WTC11 (cell line): ENCODE results near the gene DDX39B. TPM values are rescaled to one million over a fixed set of nuclear protein-coding genes. Genes with fewer than 3 reads are reported as not detected.

ENCODE experiments used
- AR ChIP-seq: fragments of 250-450 bp; sonication (Bioruptor Pico); IDR thresholded peaks from 2 replicates; pipeline ENCODE4 v1.9.0; 2021; ENCODE audit warnings: mild to moderate bottlenecking
- ARID4B ChIP-seq: sonication (generic); formaldehyde crosslinking; IDR thresholded peaks from 2 replicates; pipeline ENCODE4 v1.8.0; 2023; ENCODE audit warnings: missing genetic modification reagents, mild to moderate bottlenecking, borderline replicate concordance
- ATF3 ChIP-seq: sonication (generic); formaldehyde crosslinking; conservative IDR thresholded peaks from 2 replicates; pipeline ENCODE4 v1.8.1; 2022; ENCODE audit warnings: mild to moderate bottlenecking, missing genetic modification reagents
- CREB1 ChIP-seq: sonication (generic); formaldehyde crosslinking; IDR thresholded peaks from 2 replicates; pipeline ENCODE4 v1.8.0; 2023; ENCODE audit warnings: mild to moderate bottlenecking, missing genetic modification reagents
- E2F5 ChIP-seq: sonication (generic); formaldehyde crosslinking; IDR thresholded peaks from 2 replicates; pipeline ENCODE4 v1.8.1; 2022; ENCODE audit warnings: mild to moderate bottlenecking, moderate library complexity, missing genetic modification reagents
- ELF4 ChIP-seq: sonication (generic); formaldehyde crosslinking; IDR thresholded peaks from 2 replicates; pipeline ENCODE4 v1.8.1; 2022; ENCODE audit warnings: low read depth, mild to moderate bottlenecking, moderate library complexity, missing genetic modification reagents
- ESRRA ChIP-seq: sonication (generic); formaldehyde crosslinking; IDR thresholded peaks from 2 replicates; pipeline ENCODE4 v1.8.1; 2022; ENCODE audit warnings: mild to moderate bottlenecking, missing genetic modification reagents, borderline replicate concordance
- HMGA2 ChIP-seq: fragments of 250-450 bp; sonication (Bioruptor Pico); IDR thresholded peaks from 2 replicates; pipeline ENCODE4 v1.4.0; 2021; ENCODE audit warnings: mild to moderate bottlenecking, moderate library complexity
- JAZF1 ChIP-seq: fragments of 250-450 bp; sonication (Bioruptor Pico); IDR thresholded peaks from 2 replicates; pipeline ENCODE4 v1.9.0; 2021; ENCODE audit warnings: moderate library complexity, mild to moderate bottlenecking, inconsistent platforms
- KAT7 ChIP-seq: sonication (generic); formaldehyde crosslinking; IDR thresholded peaks from 2 replicates; pipeline ENCODE4 v1.8.1; 2023; ENCODE audit warnings: missing genetic modification reagents, mild to moderate bottlenecking, borderline replicate concordance
- MLX ChIP-seq: sonication (generic); formaldehyde crosslinking; IDR thresholded peaks from 2 replicates; pipeline ENCODE4 v1.8.1; 2023; ENCODE audit warnings: mild to moderate bottlenecking, missing genetic modification reagents, moderate library complexity
- NFYB ChIP-seq: sonication (generic); formaldehyde crosslinking; conservative IDR thresholded peaks from 2 replicates; pipeline ENCODE4 v1.8.0; 2022; ENCODE audit warnings: low read depth, missing genetic modification reagents
- NR2C2 ChIP-seq: sonication (generic); formaldehyde crosslinking; IDR thresholded peaks from 2 replicates; pipeline ENCODE4 v1.8.0; 2022; ENCODE audit warnings: mild to moderate bottlenecking, missing genetic modification reagents
- PRRX2 ChIP-seq: fragments of 250-450 bp; sonication (Bioruptor Pico); IDR thresholded peaks from 2 replicates; pipeline ENCODE4 v1.8.0; 2021; ENCODE audit warnings: mild to moderate bottlenecking
- RELA ChIP-seq: sonication (generic); formaldehyde crosslinking; IDR thresholded peaks from 2 replicates; pipeline ENCODE4 v1.8.1; 2022; ENCODE audit warnings: missing genetic modification reagents, mild to moderate bottlenecking, borderline replicate concordance
- RORB ChIP-seq: fragments of 250-450 bp; sonication (Bioruptor Pico); IDR thresholded peaks from 2 replicates; pipeline ENCODE4 v1.9.0; 2021; ENCODE audit warnings: mild to moderate bottlenecking
- SMAD4 ChIP-seq: sonication (generic); formaldehyde crosslinking; IDR thresholded peaks from 2 replicates; pipeline ENCODE4 v1.8.0; 2022; ENCODE audit warnings: mild to moderate bottlenecking, missing genetic modification reagents
- SOX15 ChIP-seq: fragments of 250-450 bp; sonication (Bioruptor Pico); IDR thresholded peaks from 2 replicates; pipeline ENCODE4 v1.9.0; 2021; ENCODE audit warnings: mild to moderate bottlenecking
- USF2 ChIP-seq: sonication (generic); formaldehyde crosslinking; IDR thresholded peaks from 2 replicates; pipeline ENCODE4 v1.8.1; 2023; ENCODE audit warnings: mild to moderate bottlenecking, missing genetic modification reagents, moderate library complexity
- ZBTB21 ChIP-seq: sonication (generic); formaldehyde crosslinking; IDR thresholded peaks from 2 replicates; pipeline ENCODE4 v1.8.1; 2023; ENCODE audit warnings: mild to moderate bottlenecking, missing genetic modification reagents, borderline replicate concordance
- ZNF232 ChIP-seq: sonication (generic); formaldehyde crosslinking; IDR thresholded peaks from 2 replicates; pipeline ENCODE4 v1.8.0; 2022; ENCODE audit warnings: mild to moderate bottlenecking, missing genetic modification reagents
- total RNA-seq: library from RNA; stranded (reverse); gene quantifications from 3 replicates; pipeline ENCODE4 v1.2.3, GENCODE V29; 2021
- TF ChIP-seq, protein P1 (sequence below): sonication (generic); formaldehyde crosslinking; IDR thresholded peaks from 2 replicates; pipeline ENCODE4 v1.8.1; 2022; ENCODE audit warnings: low read depth, missing genetic modification reagents, borderline replicate concordance
- TF ChIP-seq, protein P2 (sequence below): sonication (generic); formaldehyde crosslinking; IDR thresholded peaks from 2 replicates; pipeline ENCODE4 v1.8.1; 2022; ENCODE audit warnings: mild to moderate bottlenecking, missing genetic modification reagents, moderate library complexity, borderline replicate concordance

Gene DDX39B
- total RNA-seq, 1 experiment from 2014 or later = 712 TPM

DNA sequence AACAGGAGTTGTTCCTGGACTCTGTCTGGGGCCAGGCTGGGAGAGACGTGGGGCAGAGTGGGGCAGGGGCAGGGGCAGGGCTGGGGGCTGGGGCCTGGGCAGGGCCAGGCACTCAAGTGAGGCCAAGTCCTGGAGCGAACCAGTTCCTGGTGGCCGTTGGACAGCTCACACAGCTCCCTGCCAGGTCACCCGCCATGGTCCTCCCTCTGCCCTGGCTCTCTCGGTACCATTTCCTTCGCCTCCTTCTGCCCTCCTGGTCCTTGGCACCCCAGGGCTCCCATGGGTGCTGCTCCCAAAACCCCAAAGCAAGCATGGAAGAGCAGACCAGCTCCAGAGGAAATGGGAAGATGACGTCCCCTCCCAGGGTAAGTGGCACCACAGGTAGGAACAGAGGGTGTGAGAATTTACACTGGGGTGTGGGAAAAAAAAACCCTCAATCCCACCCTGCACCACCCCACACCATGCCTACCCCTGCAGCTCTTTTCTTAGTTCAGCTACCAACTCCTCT lies 12.9 kb downstream of the DDX39B start, which contains the start of gene MCCD1 (continued):
- TF ChIP-seq ARID4B (CRISPR knock-in tag) (no peak), ZBTB21 (CRISPR knock-in tag) (no peak), MLX (no peak), USF2 (CRISPR knock-in tag) (no peak), ELF4 (CRISPR knock-in tag) (no peak), NFYB (no peak), ZNF232 (no peak), RORB (CRISPR knock-in tag) (no peak), NR2C2 (CRISPR knock-in tag) (no peak), CREB1 (no peak), RELA (CRISPR knock-in tag) (no peak), KAT7 (CRISPR knock-in tag) (no peak), E2F5 (CRISPR knock-in tag) (no peak), PRRX2 (CRISPR knock-in tag) (peak; percentile 80; the same call in 1 of the 2 replicates), SMAD4 (no peak), AR (CRISPR knock-in tag) (peak; percentile 85; the same call in 1 of the 2 replicates), ATF3 (CRISPR knock-in tag) (no peak), HMGA2 (no peak), ESRRA (CRISPR knock-in tag) (no peak), JAZF1 (CRISPR knock-in tag) (no peak), SOX15 (CRISPR knock-in tag) (no peak)
- TF ChIP-seq, protein P1, sequence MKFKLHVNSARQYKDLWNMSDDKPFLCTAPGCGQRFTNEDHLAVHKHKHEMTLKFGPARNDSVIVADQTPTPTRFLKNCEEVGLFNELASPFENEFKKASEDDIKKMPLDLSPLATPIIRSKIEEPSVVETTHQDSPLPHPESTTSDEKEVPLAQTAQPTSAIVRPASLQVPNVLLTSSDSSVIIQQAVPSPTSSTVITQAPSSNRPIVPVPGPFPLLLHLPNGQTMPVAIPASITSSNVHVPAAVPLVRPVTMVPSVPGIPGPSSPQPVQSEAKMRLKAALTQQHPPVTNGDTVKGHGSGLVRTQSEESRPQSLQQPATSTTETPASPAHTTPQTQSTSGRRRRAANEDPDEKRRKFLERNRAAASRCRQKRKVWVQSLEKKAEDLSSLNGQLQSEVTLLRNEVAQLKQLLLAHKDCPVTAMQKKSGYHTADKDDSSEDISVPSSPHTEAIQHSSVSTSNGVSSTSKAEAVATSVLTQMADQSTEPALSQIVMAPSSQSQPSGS (CRISPR knock-in tag) = no peak
- TF ChIP-seq, protein P2, sequence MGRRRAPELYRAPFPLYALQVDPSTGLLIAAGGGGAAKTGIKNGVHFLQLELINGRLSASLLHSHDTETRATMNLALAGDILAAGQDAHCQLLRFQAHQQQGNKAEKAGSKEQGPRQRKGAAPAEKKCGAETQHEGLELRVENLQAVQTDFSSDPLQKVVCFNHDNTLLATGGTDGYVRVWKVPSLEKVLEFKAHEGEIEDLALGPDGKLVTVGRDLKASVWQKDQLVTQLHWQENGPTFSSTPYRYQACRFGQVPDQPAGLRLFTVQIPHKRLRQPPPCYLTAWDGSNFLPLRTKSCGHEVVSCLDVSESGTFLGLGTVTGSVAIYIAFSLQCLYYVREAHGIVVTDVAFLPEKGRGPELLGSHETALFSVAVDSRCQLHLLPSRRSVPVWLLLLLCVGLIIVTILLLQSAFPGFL (CRISPR knock-in tag) = no peak
